Natural killer cell treated with Interleukin-12 subunit alpha and Interleukin-12 subunit beta and Interleukin-15 and Interleukin-18, amount 100 ng/mL, for 72 hours (primary cell): ENCODE results near the gene CRY1. TPM values are rescaled to one million over a fixed set of nuclear protein-coding genes. Genes with fewer than 3 reads are reported as not detected.

Source experiments
- ATAC-seq, 2 donors: fragments of 150-1000 bp; cut with Tn5 transposase in 1 of 2; sonication (Bioruptor Pico), chemical (Tn5 transposase) in 1 of 2; 2 replicates each; pipeline ENCODE4 v1.10.0; 2021
- DNase-seq: peaks from one replicate; pipeline ENCODE4 v3.0.0; 2022; ENCODE audit warnings: low spot score
- H3K27ac Mint-ChIP-seq, 2 donors: 1 replicate in 1 of 2; 2 replicates in 1 of 2; pipeline ENCODE4 v1.8.0; 2022; ENCODE audit warnings: mixed read lengths in 2 of 2, mild to moderate bottlenecking in 1 of 2, moderate library complexity in 1 of 2
- H3K27me3 Mint-ChIP-seq, 2 donors: 1 replicate in 1 of 2; 2 replicates in 1 of 2; pipeline ENCODE4 v1.8.0; 2022; ENCODE audit warnings: mixed read lengths in 2 of 2
- H3K36me3 Mint-ChIP-seq: one replicate; pipeline ENCODE4 v1.8.0; 2022; ENCODE audit warnings: mixed read lengths
- H3K4me1 Mint-ChIP-seq, 2 donors: 1 replicate in 1 of 2; 2 replicates in 1 of 2; pipeline ENCODE4 v1.8.0; 2022; ENCODE audit warnings: low read depth in 2 of 2, mixed read lengths in 2 of 2, mild to moderate bottlenecking in 1 of 2
- H3K4me3 Mint-ChIP-seq: one replicate; pipeline ENCODE4 v1.8.0; 2022; ENCODE audit warnings: mixed read lengths
- H3K9me3 Mint-ChIP-seq: 2 replicates; pipeline ENCODE4 v1.8.0; 2022; ENCODE audit warnings: mixed read lengths
- total RNA-seq, 2 donors: library from RNA; stranded (reverse); gene quantifications; one replicate each; pipeline ENCODE4 v1.2.3, GENCODE V29; 2022

Gene CRY1
- 10 to 100 TPM; 11.7 to 22.5 TPM for total RNA-seq

GRCh38 chr12:107093417-107094182 is at the start of gene CRY1:
CRY1 (minus strand) TSS chr12:107093549; CDS start chr12:107092961, 588 bp downstream.
- no peak within 1 kb of the TSS for H3K4me3 Mint-ChIP-seq
- DNase-seq = peak; percentile 96
- ATAC-seq = peak; percentile 93 to 95
- no peaks in the 10 kb centered on the region for H3K9me3 Mint-ChIP-seq
- H3K27me3 Mint-ChIP-seq = peaks cover 8 to 14% of the 10 kb centered on the region in 2 donors
- no peak within 1 kb of the TSS for H3K27ac Mint-ChIP-seq
- H3K4me1 Mint-ChIP-seq = peaks cover 0 to 9% of the 10 kb centered on the region in 2 donors
- no peaks in the 10 kb centered on the region for H3K36me3 Mint-ChIP-seq

GRCh38 chr12:107139787-107140186 is 46.4 kb upstream of the CRY1 start:
- Mint-ChIP-seq H3K4me1 (peaks cover 0 to 7% of the 10 kb centered on the region in 2 donors), H3K27ac (no peak overlapping the region), H3K27me3 (no peaks in the 10 kb centered on the region), H3K9me3 (no peaks in the 10 kb centered on the region), H3K36me3 (no peaks in the 10 kb centered on the region), H3K4me3 (no peak overlapping the region)
- no peak for ATAC-seq
- DNase-seq = no peak

- Mint-ChIP-seq H3K4me1 (peaks cover 0 to 9% of the 10 kb centered on the region in 2 donors), H3K27ac (no peak overlapping the region), H3K27me3 (no peaks in the 10 kb centered on the region), H3K4me3 (no peak overlapping the region), H3K9me3 (no peaks in the 10 kb centered on the region), H3K36me3 (no peaks in the 10 kb centered on the region)
- no peak for ATAC-seq
- DNase-seq = no peak
Measured at GRCh38 chr12:107138990-107139389, 45.6 kb upstream of the CRY1 start.

GRCh38 chr12:107135177-107135576 is 41.8 kb upstream of the CRY1 start:
- Mint-ChIP-seq H3K36me3 (no peaks in the 10 kb centered on the region), H3K4me1 (peaks cover 0 to 7% of the 10 kb centered on the region in 2 donors), H3K27ac (no peak overlapping the region), H3K4me3 (no peak overlapping the region), H3K9me3 (no peaks in the 10 kb centered on the region), H3K27me3 (peaks cover 0 to 2% of the 10 kb centered on the region in 2 donors)
- DNase-seq = no peak
- ATAC-seq = no peak

- no peaks in the 10 kb centered on the region for H3K36me3 Mint-ChIP-seq
- no peak overlapping the region for H3K4me3 Mint-ChIP-seq
- no peak overlapping the region for H3K27ac Mint-ChIP-seq
- H3K4me1 Mint-ChIP-seq = peaks cover 0 to 7% of the 10 kb centered on the region in 2 donors
- peaks cover 0 to 2% of the 10 kb centered on the region in 2 donors for H3K27me3 Mint-ChIP-seq
- DNase-seq (no peak), ATAC-seq (peak; percentile 64 to 77)
- H3K9me3 Mint-ChIP-seq = no peaks in the 10 kb centered on the region
Measured at GRCh38 chr12:107134558-107134957, 41.2 kb upstream of the CRY1 start.

GRCh38 chr12:107133462-107133861 is 40.1 kb upstream of the CRY1 start:
- no peak overlapping the region for H3K27ac Mint-ChIP-seq
- no peaks in the 10 kb centered on the region for H3K9me3 Mint-ChIP-seq
- ATAC-seq (no peak), DNase-seq (no peak)
- H3K36me3 Mint-ChIP-seq = no peaks in the 10 kb centered on the region
- H3K27me3 Mint-ChIP-seq = peaks cover 0 to 2% of the 10 kb centered on the region in 2 donors
- H3K4me3 Mint-ChIP-seq = no peak overlapping the region
- H3K4me1 Mint-ChIP-seq = peaks cover 0 to 7% of the 10 kb centered on the region in 2 donors

GRCh38 chr12:107131832-107132616 is 38.7 kb upstream of the CRY1 start:
- no peak overlapping the region for H3K27ac Mint-ChIP-seq
- no peak for DNase-seq
- ATAC-seq = no peak
- no peaks in the 10 kb centered on the region for H3K36me3 Mint-ChIP-seq
- H3K4me1 Mint-ChIP-seq = peaks cover 0 to 7% of the 10 kb centered on the region in 2 donors
- no peak overlapping the region for H3K4me3 Mint-ChIP-seq
- H3K9me3 Mint-ChIP-seq = no peaks in the 10 kb centered on the region
- H3K27me3 Mint-ChIP-seq = peaks cover 0 to 2% of the 10 kb centered on the region in 2 donors

GRCh38 chr12:107130830-107131611 is 37.7 kb upstream of the CRY1 start:
- DNase-seq (no peak), ATAC-seq (no peak)
- H3K9me3 Mint-ChIP-seq = no peaks in the 10 kb centered on the region
- H3K27me3 Mint-ChIP-seq = peaks cover 0 to 2% of the 10 kb centered on the region in 2 donors
- no peaks in the 10 kb centered on the region for H3K36me3 Mint-ChIP-seq
- H3K4me1 Mint-ChIP-seq = peaks cover 0 to 7% of the 10 kb centered on the region in 2 donors
- no peak overlapping the region for H3K27ac Mint-ChIP-seq
- H3K4me3 Mint-ChIP-seq = no peak overlapping the region

- DNase-seq = no peak
- H3K36me3 Mint-ChIP-seq = no peaks in the 10 kb centered on the region
- peaks cover 2 to 10% of the 10 kb centered on the region in 2 donors for H3K27me3 Mint-ChIP-seq
- H3K4me3 Mint-ChIP-seq = no peak overlapping the region
- no peak overlapping the region for H3K27ac Mint-ChIP-seq
- ATAC-seq = no peak
- H3K4me1 Mint-ChIP-seq = no peaks in the 10 kb centered on the region
- no peaks in the 10 kb centered on the region for H3K9me3 Mint-ChIP-seq
Measured at GRCh38 chr12:107129315-107129930, 36.1 kb upstream of the CRY1 start.

GRCh38 chr12:107127482-107128430 is 34.4 kb upstream of the CRY1 start:
- Mint-ChIP-seq H3K27ac (no peak overlapping the region), H3K36me3 (no peaks in the 10 kb centered on the region), H3K9me3 (no peaks in the 10 kb centered on the region), H3K4me3 (no peak overlapping the region), H3K27me3 (peaks cover 6 to 10% of the 10 kb centered on the region in 2 donors), H3K4me1 (no peaks in the 10 kb centered on the region)
- no peak for ATAC-seq
- DNase-seq = no peak

- Mint-ChIP-seq H3K27ac (no peak overlapping the region), H3K36me3 (no peaks in the 10 kb centered on the region), H3K27me3 (peaks cover 12 to 18% of the 10 kb centered on the region in 2 donors), H3K9me3 (no peaks in the 10 kb centered on the region), H3K4me3 (no peak overlapping the region), H3K4me1 (no peaks in the 10 kb centered on the region)
- ATAC-seq (no peak), DNase-seq (no peak)
Measured at GRCh38 chr12:107126796-107127481, 33.6 kb upstream of the CRY1 start.

- DNase-seq = no peak
- Mint-ChIP-seq H3K36me3 (no peaks in the 10 kb centered on the region), H3K4me3 (no peak overlapping the region), H3K4me1 (no peaks in the 10 kb centered on the region), H3K27me3 (peaks cover 14 to 22% of the 10 kb centered on the region in 2 donors), H3K27ac (no peak overlapping the region), H3K9me3 (no peaks in the 10 kb centered on the region)
- no peak for ATAC-seq
Measured at GRCh38 chr12:107125833-107126232, 32.5 kb upstream of the CRY1 start.
